PC-3 (cell line): ENCODE data around the gene EMID1. TPM values are rescaled to one million over a fixed set of nuclear protein-coding genes. Genes with fewer than 3 reads are reported as not detected.

ENCODE experiments used
- ATAC-seq: fragments of 200-7000 bp; cut with Tn5 transposase; 2 replicates; pipeline ENCODE4 v1.9.1; 2020; ENCODE audit warnings: mild to moderate bottlenecking, moderate library complexity
- BruUV-seq: library from RNA; stranded (reverse); fragments of 400-500 nt; replicated peaks from 2 replicates; lab custom pipeline; 2021; lab: Mats Ljungman, UMichigan
- CTCF ChIA-PET: fragments of 300-600 bp; sonication (Branson Sonifier 250); formaldehyde crosslinking; loops from one replicate; lab custom pipeline; 2022; ENCODE audit warnings: antibody characterized with exemption; lab: Charles Lee
- POLR2A ChIA-PET: fragments of 300-600 bp; sonication (Branson Sonifier 250); formaldehyde crosslinking; loops from one replicate; lab custom pipeline; 2022; ENCODE audit warnings: antibody characterized with exemption; ENCODE audit not compliant: unreplicated experiment; lab: Charles Lee
- DNase-seq: peaks from one replicate; pipeline ENCODE4 v3.0.0-alpha.2; 2015
- H2AFZ ChIP-seq: fragments of 300-600 bp; sonication (generic); 2 replicates; pipeline ENCODE4 v1.6.0; 2016; ENCODE audit warnings: antibody characterized with exemption, low read length
- H3F3A ChIP-seq: fragments of 300-600 bp; sonication (generic); one replicate; pipeline ENCODE4 v1.6.0; 2017; ENCODE audit warnings: antibody characterized with exemption, low read length, control low read depth, mild to moderate bottlenecking; ENCODE audit not compliant: unreplicated experiment
- H3K27ac ChIP-seq: fragments of 300-600 bp; sonication (generic); 2 replicates; pipeline ENCODE4 v1.5.1; 2016; ENCODE audit warnings: mild to moderate bottlenecking, low read length
- H3K27me3 ChIP-seq: fragments of 300-600 bp; sonication (generic); 2 replicates; pipeline ENCODE4 v1.6.1; 2016; ENCODE audit warnings: low read length, mixed read lengths
- H3K36me3 ChIP-seq: fragments of 300-600 bp; sonication (generic); 2 replicates; pipeline ENCODE4 v1.6.1; 2016; ENCODE audit warnings: low read depth, mixed run types, low read length, mixed read lengths
- H3K4me1 ChIP-seq: fragments of 300-600 bp; sonication (generic); 2 replicates; pipeline ENCODE4 v1.5.1; 2016; ENCODE audit warnings: low read length; ENCODE audit not compliant: insufficient read depth
- H3K4me2 ChIP-seq: fragments of 300-600 bp; sonication (generic); 2 replicates; pipeline ENCODE4 v1.6.0; 2016; ENCODE audit warnings: low read length
- H3K4me3 ChIP-seq: fragments of 300-600 bp; sonication (generic); 2 replicates; pipeline ENCODE4 v1.5.1; 2016; ENCODE audit warnings: mild to moderate bottlenecking, low read length, mixed read lengths
- H3K79me2 ChIP-seq: fragments of 300-600 bp; sonication (generic); 2 replicates; pipeline ENCODE4 v1.6.1; 2017; ENCODE audit warnings: low read length, mixed read lengths
- H3K9ac ChIP-seq: fragments of 300-600 bp; sonication (generic); 2 replicates; pipeline ENCODE4 v1.6.0; 2016; ENCODE audit warnings: mild to moderate bottlenecking, low read length
- H3K9me2 ChIP-seq: fragments of 300-600 bp; sonication (generic); replicated peaks from 2 replicates; pipeline ENCODE4 v1.6.1; 2016; ENCODE audit warnings: mixed run types, low read length, mixed read lengths
- H3K9me3 ChIP-seq: fragments of 300-600 bp; sonication (generic); 2 replicates; pipeline ENCODE4 v1.6.1; 2016; ENCODE audit warnings: low read length, mixed read lengths
- H4K20me1 ChIP-seq: fragments of 300-600 bp; sonication (generic); 2 replicates; pipeline ENCODE4 v1.6.1; 2016; ENCODE audit warnings: low read length, mixed read lengths
- CTCF ChIP-seq: fragments of 300-600 bp; sonication (generic); conservative IDR thresholded peaks from 2 replicates; pipeline ENCODE4 v1.5.1; 2017; ENCODE audit warnings: antibody characterized with exemption, low read depth, mild to moderate bottlenecking, low read length
- EZH2 ChIP-seq: fragments of 300-600 bp; sonication (generic); IDR thresholded peaks from one replicate; pipeline ENCODE4 v1.6.1; 2017; ENCODE audit warnings: antibody characterized with exemption, mild to moderate bottlenecking, low read length; ENCODE audit not compliant: unreplicated experiment
- EZH2phosphoT487 ChIP-seq: fragments of 300-600 bp; sonication (generic); IDR thresholded peaks from 2 replicates; pipeline ENCODE4 v1.6.1; 2018; ENCODE audit warnings: mild to moderate bottlenecking, antibody characterized with exemption, low read length, borderline replicate concordance
- intact Hi-C: fragments of 100-400 bp; cut with micrococcal nuclease; formaldehyde crosslinking; loops from 2 replicates; pipeline ENCODE4 v1.9.0; 2023
- total RNA-seq: library from RNA; depleted of rRNA; stranded (reverse); fragments of >200 nt; gene quantifications from 2 replicates; pipeline ENCODE4 v1.2.3, GENCODE V29; 2014

EMID1 gene
- total RNA-seq, 1 experiment from 2014 or later, result 1.2 TPM

- Histone ChIP-seq H3K4me3 (no peak overlapping the region), H3K9ac (no peak overlapping the region), H3K36me3 (peaks cover 18% of the 10 kb centered on the region), H3K4me1 (peaks cover 5% of the 10 kb centered on the region), H3K79me2 (peaks cover 8% of the 10 kb centered on the region), H3F3A (peaks cover 6% of the 10 kb centered on the region), H3K27ac (no peak overlapping the region), H3K27me3 (no peaks in the 10 kb centered on the region), H3K9me3 (no peaks in the 10 kb centered on the region), H2AFZ (no peak overlapping the region), H3K4me2 (no peak overlapping the region), H4K20me1 (no peaks in the 10 kb centered on the region), H3K9me2 (no peaks in the 10 kb centered on the region)
- no TSS peak for BruUV-seq
- intact Hi-C loops, result no loop called here
- CTCF ChIA-PET, result interaction anchor here (0.6 to 1.3 kb wide), 2 partner anchors 17 to 54 kb away, joined by 5 read pairs; no protein-coding TSS in a partner anchor
- POLR2A ChIA-PET, result no interaction called here
- ATAC-seq (no peak), DNase-seq (no peak)
- TF ChIP-seq CTCF (no peak), EZH2 (no peak), EZH2phosphoT487 (no peak)
Measured at GRCh38 chr22:29302681-29303465, 97.2 kb downstream of the EMID1 start.

DNA sequence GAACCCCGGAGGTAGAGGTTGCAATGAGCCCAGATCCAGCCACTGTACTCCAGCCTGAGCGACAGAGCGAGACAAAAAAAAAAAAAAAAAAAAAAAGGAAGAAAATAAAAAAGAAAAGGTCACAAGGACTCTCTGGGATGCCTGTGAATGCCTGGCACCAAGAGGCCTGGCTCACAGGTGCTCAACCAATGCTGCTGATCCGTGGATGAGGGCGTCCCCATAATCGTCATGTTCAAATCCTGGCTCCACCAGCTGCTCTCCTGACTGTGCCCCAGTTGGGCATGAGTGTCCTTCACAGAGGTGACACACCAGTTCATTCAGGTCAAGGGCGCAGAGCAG is 100.1 kb downstream of the EMID1 start:
- no peaks in the 10 kb centered on the region for H3F3A ChIP-seq
- DNase-seq (no peak), ATAC-seq (no peak)
- no peak for TF ChIP-seq EZH2
- no peak for TF ChIP-seq CTCF
- TF ChIP-seq EZH2phosphoT487, result no peak
- H3K79me2 ChIP-seq, result peaks cover 32% of the 10 kb centered on the region
- H3K9me2 ChIP-seq, result no peaks in the 10 kb centered on the region
- H3K9me3 ChIP-seq, result no peaks in the 10 kb centered on the region
- H3K27me3 ChIP-seq, result no peaks in the 10 kb centered on the region
- H2AFZ ChIP-seq, result no peak overlapping the region; the same call in 1 of the 2 replicates
- CTCF ChIA-PET, result interaction anchor here (0.6 to 1.0 kb wide), 2 partner anchors 43 to 218 kb away, joined by 3 to 4 read pairs; no protein-coding TSS in a partner anchor
- peak overlapping the region; percentile 89; the same call in 1 of the 2 replicates for H3K4me2 ChIP-seq
- no peaks in the 10 kb centered on the region for H3K36me3 ChIP-seq
- BruUV-seq, result no TSS peak
- intact Hi-C loops, result loop anchor here (2.0 to 5.0 kb wide), 2 partner anchors 37 to 41 kb away; partner anchors contain the start of gene EWSR1
- no peak overlapping the region for H3K9ac ChIP-seq
- peaks cover 32% of the 10 kb centered on the region for H3K4me1 ChIP-seq
- no peak overlapping the region for H3K4me3 ChIP-seq
- POLR2A ChIA-PET, result no interaction called here
- H3K27ac ChIP-seq, result no peak overlapping the region; the same call in 1 of the 2 replicates
- H4K20me1 ChIP-seq, result no peaks in the 10 kb centered on the region
